ENCODE measurements around the gene CNOT4.
A peak's percentile ranks its signal among the peaks of the same experiment; 100 is the strongest.
"Not testable (repeated sequence)": the region's sequence is repeated elsewhere in the genome, so short reads cannot be mapped to it uniquely, and the experiment has no call there.

CNOT4 gene

DNA sequence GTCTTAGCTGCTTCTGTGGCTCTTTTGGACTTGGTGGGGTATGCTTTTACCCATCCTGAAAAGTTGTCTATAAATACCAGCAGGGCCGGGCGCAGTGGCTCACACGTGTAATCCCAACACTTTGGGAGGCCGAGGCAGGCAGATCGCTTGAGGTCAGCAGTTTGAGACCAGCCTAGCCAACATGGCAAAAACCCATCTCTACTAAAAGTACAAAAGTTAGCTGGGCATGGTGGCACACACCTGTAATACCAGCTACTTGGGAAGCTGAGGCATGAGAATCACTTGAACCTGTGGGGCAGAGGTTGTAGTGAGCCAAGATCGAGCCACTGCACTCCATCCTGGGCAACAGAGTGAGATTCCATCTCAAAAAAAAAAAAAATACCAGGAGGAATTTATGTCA is 188.9 kb downstream of the CNOT4 start:
- DNase-seq: not testable (repeated sequence)

DNA sequence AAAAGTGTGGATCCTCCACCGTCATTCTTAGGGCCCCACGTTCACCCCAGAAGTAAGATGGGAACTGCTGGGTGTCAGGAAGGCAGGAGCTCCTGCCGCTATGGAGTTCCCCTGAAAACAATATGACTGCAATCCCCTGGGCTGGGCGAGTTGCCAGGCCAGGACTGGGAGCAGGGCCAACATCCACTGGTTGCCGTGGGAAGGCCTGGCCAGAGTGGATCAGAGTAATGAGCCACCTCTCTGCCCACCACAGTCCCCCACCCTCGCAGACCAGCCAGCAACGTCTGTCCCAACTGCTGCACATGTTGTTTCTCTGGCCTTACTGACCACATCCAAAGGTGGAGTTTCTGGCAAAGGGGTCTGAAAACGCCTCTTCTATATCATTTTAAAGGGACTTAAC is 189.6 kb downstream of the CNOT4 start:
- DNase-seq: peak; percentile 62

DNA sequence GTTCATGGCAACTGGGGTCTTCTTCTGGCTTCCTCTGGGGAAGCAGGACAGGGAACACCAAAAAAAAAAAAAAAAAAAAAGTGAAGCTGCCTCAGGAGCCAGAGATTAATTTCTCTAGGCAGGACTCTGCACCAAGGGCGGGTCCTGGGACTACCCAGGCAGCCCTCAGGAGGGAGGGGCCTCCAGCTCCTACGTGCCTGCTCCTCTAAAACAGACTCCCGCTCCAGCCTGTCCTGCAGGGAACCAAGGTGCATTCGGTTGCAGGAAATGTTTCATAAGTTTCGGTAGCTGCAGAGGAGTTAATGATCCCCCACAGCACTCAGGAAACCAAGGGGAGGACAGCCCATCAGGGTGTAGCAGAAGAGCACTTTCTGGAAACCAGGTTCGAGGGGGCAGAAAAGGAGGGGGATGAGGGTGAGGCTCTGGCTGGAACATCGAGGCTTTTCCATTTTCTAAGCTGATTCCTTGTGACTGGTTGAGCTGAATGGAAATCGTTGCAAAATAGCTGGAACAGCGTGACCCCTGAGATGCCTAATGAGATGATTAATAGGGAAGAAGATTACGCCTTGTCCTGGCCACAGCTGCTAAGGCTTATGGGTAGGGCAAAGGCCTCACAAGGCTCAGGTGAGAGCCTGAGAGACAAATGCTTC is 192.1 kb downstream of the CNOT4 start:
- no peak for DNase-seq

DNA sequence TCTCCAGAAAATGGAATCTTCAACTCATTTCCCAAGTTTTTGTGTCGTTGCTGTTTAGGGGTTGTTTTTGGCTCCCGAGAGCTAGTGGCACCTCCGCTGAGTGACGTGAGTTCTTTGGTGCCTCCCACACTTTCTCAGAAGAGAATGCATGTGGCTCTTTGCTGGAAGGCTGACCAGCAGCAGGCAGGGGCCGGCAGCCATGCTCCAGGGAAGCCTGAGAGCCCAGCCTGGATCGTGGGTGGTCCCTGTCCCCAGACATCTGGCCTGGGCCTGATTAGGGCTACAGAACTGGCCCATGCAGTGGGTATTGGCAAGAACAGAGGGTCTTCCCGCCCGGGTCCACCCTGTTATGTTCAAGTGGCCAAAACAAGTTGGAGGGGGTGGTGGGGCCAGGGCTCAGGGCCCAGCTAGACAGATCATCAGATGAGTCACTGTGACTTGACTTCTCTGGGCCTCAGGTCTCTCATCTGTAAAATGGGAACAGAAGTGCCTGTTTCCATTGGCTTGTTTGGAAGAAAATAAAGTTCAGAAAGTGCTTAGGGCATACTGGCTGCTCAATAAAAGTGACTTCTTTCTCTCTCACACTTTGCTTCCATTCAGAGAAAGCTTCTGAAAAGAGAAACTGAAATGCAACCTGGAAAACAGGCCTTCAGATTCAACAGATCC is 193.1 kb downstream of the CNOT4 start:
- no peak for DNase-seq

DNA sequence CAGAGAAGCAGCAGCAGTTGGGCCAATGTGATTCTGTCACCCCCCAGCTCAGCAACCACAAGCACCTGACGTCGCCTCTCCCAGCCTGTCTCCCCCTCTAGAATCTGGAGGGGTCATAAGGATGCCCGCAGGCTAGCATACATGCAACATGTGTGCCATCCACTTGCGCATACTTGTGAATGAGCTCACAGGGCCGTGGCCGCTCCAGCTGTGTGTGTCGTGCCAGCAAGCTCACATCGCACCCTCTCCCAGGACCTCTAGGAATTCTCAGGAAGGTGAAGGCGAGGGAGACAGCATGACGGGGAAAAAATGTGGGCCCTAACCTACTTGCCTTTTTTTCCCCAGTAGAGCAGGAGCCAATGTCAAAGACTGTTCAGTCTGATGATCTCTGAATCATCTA is 195.9 kb downstream of the CNOT4 start:
- no peak for DNase-seq

Measured in SHP77 treated with DMSO at 0.1 percent for 48 hours (cell line).